ENCODE results near the gene SYNRG. TPM values are rescaled to one million over a fixed set of nuclear protein-coding genes. Genes with fewer than 3 reads are reported as not detected.

Gene SYNRG
- total RNA-seq, 2 donors from 2014 or later: 63.8 to 64.1 TPM

- peak overlapping the region; percentile 87 for H3K4me3 Mint-ChIP-seq
- no peaks in the 10 kb centered on the region for H3K9me3 Mint-ChIP-seq
Observed at GRCh38 chr17:37490638-37491614, 118.3 kb downstream of the SYNRG start.

DNA sequence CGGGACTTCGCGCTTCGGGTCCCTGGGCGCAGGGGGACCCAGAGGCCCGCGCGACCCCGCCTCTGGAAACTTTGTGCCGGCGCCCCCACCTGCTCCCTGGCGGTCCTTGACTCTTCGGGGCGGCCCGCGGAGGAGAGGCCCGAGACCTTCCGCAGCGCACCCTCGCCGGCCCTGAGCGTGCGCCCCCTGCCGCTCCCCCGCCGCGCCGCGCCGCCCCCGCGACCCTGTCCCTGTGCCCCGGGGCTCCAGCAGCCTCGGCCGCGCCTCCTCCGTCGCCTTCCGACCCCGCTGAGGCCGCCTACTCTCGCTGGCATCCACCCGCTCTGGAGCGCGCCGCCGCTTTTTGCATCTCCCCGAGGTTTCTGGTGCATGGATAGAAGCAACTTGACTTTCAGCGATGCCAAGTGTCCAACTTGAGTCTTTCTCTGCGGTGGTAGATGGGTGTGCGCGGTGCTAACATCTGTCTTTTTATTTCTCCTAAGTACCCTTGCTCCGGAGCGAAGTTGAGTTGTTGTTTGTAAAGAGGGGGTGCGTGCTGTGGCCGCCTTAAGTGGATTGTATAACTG, 119.1 kb downstream of the SYNRG start:
- H3K36me3 Mint-ChIP-seq (ENCODE audit: low read depth): no peaks in the 10 kb centered on the region
- peak overlapping the region; percentile 58 for H3K27ac Mint-ChIP-seq
- peak overlapping the region; percentile 87 for H3K4me3 Mint-ChIP-seq
- H3K9me3 Mint-ChIP-seq: no peaks in the 10 kb centered on the region
- H3K27me3 Mint-ChIP-seq: no peaks in the 10 kb centered on the region
- peak; percentile 48 for ATAC-seq (replicated peaks)
- peaks cover 21% of the 10 kb centered on the region for H3K4me1 Mint-ChIP-seq

More at GRCh38 chr17:37490638-37491614, 118.3 kb downstream of the SYNRG start:
- H3K27ac Mint-ChIP-seq: peak overlapping the region; percentile 58
- peaks cover 21% of the 10 kb centered on the region for H3K4me1 Mint-ChIP-seq
- ATAC-seq (replicated peaks): peak; percentile 17
- H3K27me3 Mint-ChIP-seq: no peaks in the 10 kb centered on the region
- no peaks in the 10 kb centered on the region for H3K36me3 Mint-ChIP-seq (ENCODE audit: low read depth)

DNA sequence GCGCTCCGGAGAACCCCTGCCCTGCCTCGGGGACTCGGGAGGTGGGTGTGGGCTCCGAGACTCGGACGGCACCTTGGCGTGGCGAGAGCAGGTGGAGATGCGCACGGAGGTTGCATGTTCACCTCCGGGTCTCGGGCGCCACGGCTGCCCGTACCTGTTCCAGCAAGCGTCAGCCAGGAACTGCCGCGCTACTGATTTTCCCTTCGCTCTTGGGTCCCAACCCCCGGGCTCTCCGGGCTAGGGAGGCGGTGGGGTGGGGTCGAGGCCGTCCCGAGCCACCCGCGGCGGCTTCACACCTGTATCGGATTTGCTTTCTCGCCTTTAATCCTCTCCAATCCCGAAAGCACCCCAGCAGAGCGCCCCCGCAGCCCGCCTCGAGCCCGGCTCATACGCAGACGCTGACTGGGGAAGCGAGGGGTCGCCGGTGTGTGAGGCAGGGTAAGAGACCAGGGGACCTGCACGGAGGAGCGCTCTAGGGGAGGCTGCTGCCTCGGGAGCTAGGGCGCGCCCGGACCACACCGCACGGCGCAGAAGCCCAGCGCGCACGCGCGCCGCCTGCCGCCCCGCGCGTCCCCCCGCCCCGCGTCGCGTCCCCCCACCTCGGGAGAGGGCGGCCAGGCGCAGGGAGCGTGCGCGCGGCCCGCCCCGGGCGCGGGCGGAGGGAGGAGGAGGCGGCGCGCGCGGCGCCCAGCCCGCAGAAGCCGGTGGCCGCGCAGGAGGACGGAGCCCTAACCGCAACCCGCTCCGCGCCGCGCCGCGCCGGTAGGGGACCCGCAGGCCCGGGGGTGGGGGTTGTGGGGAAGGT, 119.8 kb downstream of the SYNRG start, which contains the start of gene DUSP14:
DUSP14 (plus strand) TSS at position 695 of the 805 bp plus-strand sequence. CDS start 22,382 bp downstream, outside the sequence.
- peak; percentile 64 for ATAC-seq (replicated peaks)
- peaks cover 21% of the 10 kb centered on the region for H3K4me1 Mint-ChIP-seq
- H3K27ac Mint-ChIP-seq: peak within 1 kb of the TSS; percentile 92
- H3K36me3 Mint-ChIP-seq (ENCODE audit: low read depth): no peaks in the 10 kb centered on the region
- H3K27me3 Mint-ChIP-seq: no peaks in the 10 kb centered on the region
- no peaks in the 10 kb centered on the region for H3K9me3 Mint-ChIP-seq
- peak within 1 kb of the TSS; percentile 91 for H3K4me3 Mint-ChIP-seq

- no peaks in the 10 kb centered on the region for H3K27me3 Mint-ChIP-seq
- H3K36me3 Mint-ChIP-seq (ENCODE audit: low read depth): no peaks in the 10 kb centered on the region
- peak; percentile 84 for ATAC-seq (replicated peaks)
- H3K27ac Mint-ChIP-seq: peak overlapping the region; percentile 92
- H3K4me3 Mint-ChIP-seq: peak overlapping the region; percentile 91
- H3K4me1 Mint-ChIP-seq: peaks cover 21% of the 10 kb centered on the region
- no peaks in the 10 kb centered on the region for H3K9me3 Mint-ChIP-seq
Observed at GRCh38 chr17:37488607-37489196, 120.5 kb downstream of the SYNRG start.

GRCh38 chr17:37488009-37488604, 121.1 kb downstream of the SYNRG start:
- Mint-ChIP-seq H3K27me3 (no peaks in the 10 kb centered on the region), H3K4me3 (peak overlapping the region; percentile 91), H3K9me3 (no peaks in the 10 kb centered on the region), H3K4me1 (peaks cover 21% of the 10 kb centered on the region), H3K36me3 (ENCODE audit: low read depth) (no peaks in the 10 kb centered on the region), H3K27ac (peak overlapping the region; percentile 92)
- ATAC-seq (replicated peaks): peak; percentile 33

- no peaks in the 10 kb centered on the region for H3K36me3 Mint-ChIP-seq (ENCODE audit: low read depth)
- H3K4me1 Mint-ChIP-seq: peaks cover 18% of the 10 kb centered on the region
- no peaks in the 10 kb centered on the region for H3K27me3 Mint-ChIP-seq
- H3K27ac Mint-ChIP-seq: no peak overlapping the region
- no peak for ATAC-seq (replicated peaks)
- H3K9me3 Mint-ChIP-seq: no peaks in the 10 kb centered on the region
- no peak overlapping the region for H3K4me3 Mint-ChIP-seq
Observed at GRCh38 chr17:37485938-37486570, 123.2 kb downstream of the SYNRG start.

GRCh38 chr17:37483311-37484039, 125.7 kb downstream of the SYNRG start:
- ATAC-seq (replicated peaks): peak; percentile 59
- Mint-ChIP-seq H3K36me3 (ENCODE audit: low read depth) (peaks cover 15% of the 10 kb centered on the region), H3K27me3 (no peaks in the 10 kb centered on the region), H3K9me3 (no peaks in the 10 kb centered on the region), H3K4me1 (peaks cover 11% of the 10 kb centered on the region), H3K27ac (peak overlapping the region; percentile 64), H3K4me3 (no peak overlapping the region)

GRCh38 chr17:37481001-37481665, 128.1 kb downstream of the SYNRG start:
- Mint-ChIP-seq H3K27me3 (no peaks in the 10 kb centered on the region), H3K36me3 (ENCODE audit: low read depth) (peaks cover 39% of the 10 kb centered on the region), H3K9me3 (no peaks in the 10 kb centered on the region), H3K27ac (no peak overlapping the region), H3K4me3 (no peak overlapping the region), H3K4me1 (peaks cover 3% of the 10 kb centered on the region)
- ATAC-seq (replicated peaks): no peak

DNA sequence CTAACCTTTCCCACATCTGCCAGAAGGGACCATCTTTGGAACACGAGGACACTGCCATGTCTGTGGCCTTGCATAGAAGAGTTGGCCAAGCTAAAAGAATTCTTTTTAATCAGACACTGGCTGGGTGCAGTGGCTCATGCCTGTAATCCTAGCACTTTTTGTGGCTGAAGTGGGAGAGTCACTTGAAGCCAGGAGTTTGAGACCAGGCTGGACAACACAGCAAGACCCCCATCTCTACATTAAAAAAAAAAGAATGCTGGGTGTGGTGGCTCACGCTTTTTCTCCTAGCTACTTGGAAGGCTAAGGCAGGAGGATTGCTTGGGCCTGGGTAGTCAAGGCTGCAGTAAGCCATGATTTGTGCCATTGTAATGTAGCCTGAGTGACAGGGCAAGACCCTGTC, 128.8 kb downstream of the SYNRG start:
- ATAC-seq (replicated peaks): no peak
- H3K4me1 Mint-ChIP-seq: peaks cover 3% of the 10 kb centered on the region
- H3K4me3 Mint-ChIP-seq: no peak overlapping the region
- H3K27me3 Mint-ChIP-seq: no peaks in the 10 kb centered on the region
- H3K9me3 Mint-ChIP-seq: no peaks in the 10 kb centered on the region
- H3K27ac Mint-ChIP-seq: no peak overlapping the region
- peaks cover 46% of the 10 kb centered on the region for H3K36me3 Mint-ChIP-seq (ENCODE audit: low read depth)

DNA sequence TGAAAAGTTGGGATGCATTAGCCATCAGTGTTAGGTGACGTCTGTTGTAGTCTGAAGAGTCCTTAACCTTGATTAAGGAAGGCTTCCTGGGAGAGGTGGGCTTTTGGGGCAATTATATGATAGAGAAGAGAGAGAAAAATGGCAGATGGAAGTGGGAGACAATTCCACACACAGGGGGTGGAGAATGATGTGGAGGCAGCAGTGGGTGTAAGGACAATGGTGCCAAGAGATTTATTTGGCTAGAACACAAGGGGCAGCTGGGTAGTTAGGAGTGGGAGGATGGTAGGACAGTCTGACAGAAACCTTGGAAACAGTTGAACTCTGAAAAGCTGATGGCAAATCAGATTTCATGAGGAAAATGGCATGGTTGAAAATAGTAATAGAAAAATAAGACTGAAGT, 130.2 kb downstream of the SYNRG start:
- Mint-ChIP-seq H3K27me3 (no peaks in the 10 kb centered on the region), H3K4me3 (no peak overlapping the region), H3K27ac (no peak overlapping the region), H3K9me3 (no peaks in the 10 kb centered on the region), H3K4me1 (peaks cover 3% of the 10 kb centered on the region), H3K36me3 (ENCODE audit: low read depth) (peaks cover 59% of the 10 kb centered on the region)
- ATAC-seq (replicated peaks): no peak

DNA sequence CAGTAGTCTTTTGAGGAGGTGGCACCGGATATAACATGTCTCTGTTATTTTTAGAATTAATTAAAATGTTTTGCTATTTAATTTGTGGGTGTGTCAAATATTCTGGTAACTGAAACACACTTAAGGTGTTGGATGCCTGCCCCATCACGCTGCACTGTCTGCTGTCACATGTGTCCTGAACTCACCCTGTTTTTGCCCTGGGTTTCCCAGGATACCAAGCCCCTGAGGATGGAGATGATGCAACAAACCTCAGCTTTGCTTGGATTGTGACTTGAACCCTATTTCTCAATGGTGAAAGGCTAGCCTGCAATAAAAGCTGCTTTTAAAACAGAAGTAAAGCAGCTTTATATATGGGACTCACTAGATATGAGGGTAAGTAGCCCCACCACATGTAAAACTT, 131.0 kb downstream of the SYNRG start:
- ATAC-seq (replicated peaks): no peak
- H3K36me3 Mint-ChIP-seq (ENCODE audit: low read depth): peaks cover 68% of the 10 kb centered on the region
- H3K27ac Mint-ChIP-seq: no peak overlapping the region
- H3K4me3 Mint-ChIP-seq: no peak overlapping the region
- H3K4me1 Mint-ChIP-seq: peaks cover 3% of the 10 kb centered on the region
- H3K9me3 Mint-ChIP-seq: no peaks in the 10 kb centered on the region
- H3K27me3 Mint-ChIP-seq: no peaks in the 10 kb centered on the region

DNA sequence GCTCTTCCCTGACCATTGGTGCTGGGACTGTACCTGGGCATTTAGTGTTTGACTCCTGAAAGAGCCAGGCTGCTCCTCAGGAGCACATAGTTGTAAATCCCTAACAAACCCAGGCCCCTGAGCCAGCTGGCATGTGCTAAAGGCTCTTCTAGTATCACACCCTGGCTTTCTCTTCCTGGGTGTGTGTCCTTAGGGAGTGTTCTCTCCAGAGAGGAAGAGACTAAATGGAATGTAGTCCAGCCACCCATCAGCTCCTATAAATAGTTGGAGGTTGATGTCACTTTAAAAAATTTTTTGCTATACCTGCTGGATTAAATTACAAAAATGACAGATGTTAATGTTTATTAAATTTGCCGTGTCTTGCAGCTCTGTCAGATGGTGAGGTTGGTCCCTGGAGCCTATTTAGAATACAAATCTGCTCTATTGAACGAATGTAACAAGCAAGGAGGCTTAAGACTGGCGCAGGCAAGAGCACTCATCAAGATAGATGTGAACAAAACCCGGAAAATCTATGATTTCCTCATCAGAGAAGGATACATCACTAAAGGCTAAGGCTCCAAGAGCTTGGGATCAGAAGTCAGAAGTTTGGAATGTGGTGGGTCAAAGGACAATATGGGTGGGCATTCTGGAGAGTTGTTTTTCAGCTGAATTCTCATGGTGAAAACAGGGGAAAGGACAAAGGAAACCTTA, 132.6 kb downstream of the SYNRG start:
- H3K27me3 Mint-ChIP-seq: no peaks in the 10 kb centered on the region
- H3K9me3 Mint-ChIP-seq: no peaks in the 10 kb centered on the region
- H3K4me1 Mint-ChIP-seq: peaks cover 3% of the 10 kb centered on the region
- H3K36me3 Mint-ChIP-seq (ENCODE audit: low read depth): peaks cover 84% of the 10 kb centered on the region
- no peak for ATAC-seq (replicated peaks)
- H3K27ac Mint-ChIP-seq: no peak overlapping the region
- no peak overlapping the region for H3K4me3 Mint-ChIP-seq

Measured in activated T-helper 17 cell treated with anti-CD3 and anti-CD28 coated beads, Interleukin-2, amount 50 U/mL, for 72 hours (primary cell).